GM19099 (cell line): Measurements from ENCODE around the gene NTRK2.

Experiments
- POLR2A ChIP-seq: IDR thresholded peaks from 3 replicates; pipeline ENCODE4 v1.6.1; 2011; ENCODE audit warnings: low read depth; ENCODE audit not compliant: insufficient read length; ENCODE audit errors: extremely low read depth

NTRK2 gene

DNA sequence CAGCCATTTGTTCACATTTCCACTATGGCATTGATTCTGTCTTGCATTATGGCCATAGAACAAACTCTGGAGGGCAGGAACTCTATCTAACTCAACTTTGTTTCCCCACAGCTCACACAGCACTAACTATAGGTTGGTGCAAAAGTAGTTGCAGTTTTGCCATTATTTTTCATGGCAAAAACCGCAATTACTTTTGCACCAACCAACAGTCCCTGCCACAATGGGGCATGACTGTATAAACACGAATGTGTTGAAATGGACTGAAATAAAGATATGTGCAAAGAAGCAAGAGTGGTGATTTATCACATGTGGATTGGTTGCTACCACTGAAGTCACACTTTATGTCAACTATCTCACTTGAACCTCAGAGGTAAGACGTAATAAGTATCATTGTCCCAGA, 338.7 kb downstream of the NTRK2 start:
- no peak for TF ChIP-seq POLR2A

DNA sequence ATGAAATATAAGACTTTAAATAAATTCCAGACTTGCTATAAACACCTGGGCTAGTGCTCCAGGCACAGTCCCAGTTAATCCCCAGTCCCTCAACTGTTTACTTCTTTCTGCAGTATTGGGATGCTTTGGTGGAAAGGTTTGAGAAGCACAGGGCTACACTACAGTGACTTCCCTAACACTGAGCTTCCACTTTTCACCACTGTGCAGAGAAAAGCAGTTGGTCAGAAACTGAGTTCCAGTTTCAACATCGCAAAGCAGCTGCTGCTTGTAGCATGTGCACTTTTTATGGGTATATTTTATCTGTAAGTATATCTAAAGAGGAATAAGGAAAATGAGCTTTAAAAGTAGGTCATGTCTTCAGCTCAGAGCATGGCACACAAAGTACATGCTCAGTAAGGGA, 339.7 kb downstream of the NTRK2 start:
- no peak for TF ChIP-seq POLR2A

DNA sequence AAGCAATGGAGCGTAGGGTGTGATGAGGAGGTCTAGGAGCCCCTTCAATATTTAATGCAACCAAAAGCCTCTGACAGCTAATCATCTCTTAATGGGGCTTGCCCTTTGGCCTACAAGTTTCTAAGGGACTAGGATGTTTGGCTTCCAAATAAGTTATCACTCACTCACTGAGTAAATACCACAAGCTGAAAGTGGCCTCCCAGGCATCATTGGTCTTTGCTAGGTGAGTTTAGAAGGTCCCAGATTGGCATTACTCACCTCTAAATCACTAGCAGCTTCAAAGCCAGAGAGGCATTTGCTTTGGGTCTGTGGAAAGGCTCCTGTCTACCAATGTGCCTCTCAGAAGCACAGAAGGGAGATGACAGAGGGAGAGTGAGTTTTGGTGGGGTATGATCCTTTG, 344.2 kb downstream of the NTRK2 start:
- TF ChIP-seq POLR2A = no peak

DNA sequence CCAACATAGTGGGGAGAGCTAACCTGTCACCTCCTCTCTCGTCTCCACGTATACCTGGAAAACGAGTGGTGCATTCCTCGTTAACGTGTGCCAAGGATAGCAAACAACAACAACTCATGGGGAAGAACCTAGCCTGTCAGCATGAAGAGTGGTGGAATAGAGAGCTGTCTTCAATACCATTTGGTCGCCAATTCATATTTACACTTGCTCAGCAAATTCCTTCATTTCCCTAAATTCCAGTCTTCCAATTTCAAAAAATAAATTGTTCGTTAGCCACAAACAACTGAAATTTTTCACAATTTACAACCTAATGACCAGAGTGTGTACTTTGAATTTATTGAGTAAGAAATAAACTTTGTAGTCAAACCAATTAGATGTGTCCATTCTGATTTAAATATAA, 344.8 kb downstream of the NTRK2 start:
- no peak for TF ChIP-seq POLR2A

DNA sequence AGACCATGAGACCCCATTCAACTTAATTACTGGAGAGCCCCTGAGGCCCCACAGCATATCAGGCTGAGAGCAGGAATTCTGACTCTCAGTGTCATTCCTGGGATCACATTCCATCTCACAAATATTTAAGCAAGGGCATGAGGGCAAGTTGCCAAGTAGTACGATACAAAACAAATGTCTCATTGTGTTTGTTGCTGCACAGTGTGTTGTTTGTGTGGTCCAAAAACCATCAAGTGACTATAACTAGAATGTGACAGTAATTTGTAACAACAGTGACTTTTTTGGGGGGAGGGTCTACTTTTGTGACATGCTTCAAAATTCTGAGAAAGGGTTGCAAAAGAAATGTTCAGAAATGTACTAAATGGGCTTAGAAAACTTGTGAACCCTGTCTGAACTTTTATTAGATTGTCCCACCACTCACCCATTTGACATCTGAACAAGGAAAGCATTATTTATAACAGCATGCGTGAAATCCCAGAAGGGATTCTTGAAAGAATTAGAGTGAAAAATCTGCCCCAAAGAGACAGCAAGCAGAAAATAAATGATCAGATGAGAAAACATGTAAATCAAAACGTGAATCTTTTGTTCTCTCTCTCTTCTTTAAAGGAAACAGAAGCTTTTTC, 347.0 kb downstream of the NTRK2 start:
- no peak for TF ChIP-seq POLR2A

DNA sequence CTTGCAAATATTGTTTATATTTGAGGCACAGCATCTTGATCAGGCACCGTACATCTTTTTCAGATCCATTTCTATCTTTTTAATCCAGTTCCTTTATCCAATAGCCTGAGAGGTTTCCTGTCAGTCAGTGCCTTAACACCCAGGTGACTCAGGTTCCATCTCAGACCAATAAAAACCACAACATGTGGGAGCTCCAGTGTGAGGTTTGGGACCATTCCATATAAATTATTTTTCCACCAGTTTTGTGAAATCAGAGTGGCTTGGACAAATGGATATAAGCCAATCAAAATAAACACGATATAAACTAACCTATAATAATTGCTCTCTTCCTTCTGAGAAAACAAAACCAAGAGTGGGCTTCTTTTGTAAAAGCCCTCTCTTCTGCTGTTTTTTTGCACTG, 351.3 kb downstream of the NTRK2 start:
- no peak for TF ChIP-seq POLR2A

DNA sequence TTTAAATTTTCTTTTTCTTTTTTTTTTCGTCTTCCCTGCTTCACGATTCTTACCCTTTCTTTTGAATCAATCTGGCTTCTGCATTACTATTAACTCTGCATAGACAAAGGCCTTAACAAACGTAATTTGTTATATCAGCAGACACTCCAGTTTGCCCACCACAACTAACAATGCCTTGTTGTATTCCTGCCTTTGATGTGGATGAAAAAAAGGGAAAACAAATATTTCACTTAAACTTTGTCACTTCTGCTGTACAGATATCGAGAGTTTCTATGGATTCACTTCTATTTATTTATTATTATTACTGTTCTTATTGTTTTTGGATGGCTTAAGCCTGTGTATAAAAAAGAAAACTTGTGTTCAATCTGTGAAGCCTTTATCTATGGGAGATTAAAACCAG, 352.2 kb downstream of the NTRK2 start:
- TF ChIP-seq POLR2A = no peak

DNA sequence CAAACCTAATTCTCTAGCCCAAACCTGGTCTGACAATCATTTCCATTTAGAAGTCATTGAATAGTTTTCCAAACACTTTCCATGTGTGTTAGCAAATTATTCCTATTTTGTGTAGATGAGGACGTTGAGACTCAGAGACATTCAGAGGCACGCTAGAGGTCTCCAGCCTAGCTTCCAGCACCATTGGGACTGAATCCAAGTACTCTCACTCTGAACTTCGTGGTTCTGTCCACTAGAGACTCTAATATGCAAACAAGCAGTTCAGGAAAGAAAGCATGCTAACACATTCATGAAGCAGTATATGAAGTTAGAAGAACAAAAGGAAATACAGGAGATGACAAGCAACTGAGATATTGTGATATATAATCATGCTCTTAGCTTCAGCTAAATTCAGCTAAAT, 354.8 kb downstream of the NTRK2 start:
- no peak for TF ChIP-seq POLR2A

DNA sequence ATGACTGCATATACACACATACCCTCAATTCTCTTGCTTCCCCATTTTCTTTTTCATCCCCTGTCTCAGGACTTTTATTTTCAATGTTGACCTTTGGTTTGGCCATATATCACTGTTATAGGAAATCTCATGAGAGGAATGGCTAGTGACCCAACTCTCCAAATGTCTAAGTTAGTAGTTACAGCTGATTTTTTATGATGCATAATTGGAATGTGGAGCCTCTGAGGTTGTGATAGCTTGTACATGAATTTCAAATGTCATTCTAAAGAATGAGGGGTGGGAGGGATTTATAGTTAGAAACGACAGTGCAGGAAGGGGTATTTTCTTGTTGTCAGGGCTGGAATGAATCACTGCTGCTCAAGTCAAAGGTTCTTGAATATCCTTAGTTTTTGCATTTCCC, 356.1 kb downstream of the NTRK2 start:
- no peak for TF ChIP-seq POLR2A

DNA sequence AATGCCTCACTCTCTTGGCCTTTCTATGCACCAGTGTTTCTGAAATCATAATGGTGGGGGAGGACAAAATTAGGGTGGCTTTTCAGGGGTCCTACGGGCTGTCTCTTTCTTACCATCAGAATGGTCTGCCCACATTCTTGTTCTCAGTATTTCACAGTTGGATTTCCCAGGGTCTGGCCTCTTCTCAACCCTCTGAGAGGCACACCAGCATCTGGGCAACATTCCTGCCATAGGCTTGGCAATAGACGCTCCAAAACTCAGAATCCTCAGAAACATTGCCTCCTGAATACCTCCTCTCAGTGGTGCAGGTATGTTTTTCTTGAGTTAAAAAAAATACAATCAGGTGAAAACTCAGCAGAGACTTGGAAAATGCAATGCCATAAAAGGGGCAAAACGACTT, 358.3 kb downstream of the NTRK2 start:
- no peak for TF ChIP-seq POLR2A

DNA sequence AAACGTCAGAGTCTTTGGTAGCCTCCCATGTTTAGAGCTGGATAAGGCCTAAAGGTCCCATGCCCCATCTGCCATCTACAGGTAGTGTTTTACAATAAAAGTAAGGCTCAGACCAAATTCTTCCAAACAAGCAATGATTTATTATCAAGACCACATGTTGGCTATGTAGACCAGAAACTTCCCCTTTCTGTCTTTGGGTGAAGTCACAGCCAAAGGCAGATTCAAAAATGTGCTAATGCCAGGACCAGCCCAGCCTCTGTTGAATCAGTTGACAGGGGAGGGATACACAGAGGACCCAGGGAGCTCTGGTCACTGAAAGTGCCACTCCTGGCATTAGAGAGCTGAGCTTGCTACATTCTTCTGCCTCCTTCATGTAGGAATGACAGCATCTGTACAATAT, 360.8 kb downstream of the NTRK2 start:
- TF ChIP-seq POLR2A = no peak

DNA sequence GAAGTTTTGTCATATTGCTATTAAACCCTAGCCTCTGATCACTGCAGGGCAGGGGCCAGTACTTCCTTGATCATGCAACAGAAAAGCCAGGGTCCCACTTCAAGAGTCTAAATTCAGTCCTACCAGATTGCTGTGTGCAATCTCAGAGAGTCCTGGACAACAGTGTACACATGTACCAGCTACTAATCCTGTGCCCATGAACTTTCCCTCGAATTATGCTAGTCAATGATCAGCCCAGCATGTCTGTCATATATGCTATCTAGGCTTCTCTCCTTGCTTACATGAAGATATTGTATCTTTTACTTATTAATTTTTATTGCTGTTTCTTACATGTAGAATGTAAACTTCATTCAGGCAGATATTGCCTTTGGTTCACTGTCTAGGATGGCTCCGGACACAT, 367.0 kb downstream of the NTRK2 start:
- no peak for TF ChIP-seq POLR2A

DNA sequence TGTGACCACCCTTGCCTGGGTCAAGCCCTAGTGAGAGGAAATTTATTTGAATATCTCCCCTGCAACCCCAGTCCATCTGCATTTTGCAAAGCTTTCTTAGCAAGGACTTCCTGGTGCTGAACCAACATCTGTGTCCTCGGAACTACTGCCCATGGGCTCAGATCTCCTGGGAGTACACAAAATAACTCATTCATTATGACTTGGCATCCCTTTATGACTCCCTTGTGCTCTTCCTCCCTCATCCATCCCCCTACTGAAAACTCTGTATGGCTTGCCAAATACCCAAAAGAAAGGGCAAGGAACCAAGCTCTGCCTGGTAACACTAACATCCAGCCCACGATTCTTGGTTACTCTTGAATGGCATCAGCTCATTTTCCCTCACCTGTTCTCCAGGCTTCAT, 368.5 kb downstream of the NTRK2 start:
- no peak for TF ChIP-seq POLR2A

DNA sequence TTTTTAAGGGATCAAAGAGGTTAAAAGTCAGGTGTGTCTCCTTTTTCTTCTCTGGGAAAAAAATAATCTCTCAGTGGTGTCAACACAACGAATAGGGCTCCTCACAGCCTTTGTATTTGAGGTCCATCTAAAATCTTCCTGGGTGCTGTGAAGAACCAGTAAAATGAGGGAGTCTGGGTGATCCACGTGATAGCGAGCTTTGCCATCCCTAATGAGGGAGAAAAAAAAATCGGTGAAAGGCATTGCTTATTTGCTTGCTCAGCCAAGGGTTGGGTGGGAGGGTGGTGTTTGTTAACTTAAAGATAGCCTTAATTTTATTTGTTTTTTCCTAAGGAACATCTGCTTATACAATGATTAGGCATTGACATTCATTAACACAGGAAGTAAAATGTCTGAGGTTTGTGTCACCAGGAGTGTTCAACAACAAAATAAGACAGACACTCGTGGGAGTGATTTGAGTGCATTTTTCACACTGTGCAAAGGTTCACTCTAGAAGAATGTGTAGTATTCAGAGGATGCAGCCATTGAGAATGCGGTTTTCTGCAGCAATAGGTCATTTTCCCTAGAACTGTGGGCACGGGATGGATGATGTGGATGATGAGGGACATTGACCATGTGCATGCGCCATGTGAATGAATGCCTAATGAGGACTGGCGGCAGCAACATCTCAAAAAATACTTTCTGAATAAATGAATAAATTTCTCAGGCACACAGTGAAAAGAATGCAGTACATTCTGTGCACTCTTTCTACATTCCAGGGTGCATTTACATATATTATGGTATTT, 369.5 kb downstream of the NTRK2 start:
- TF ChIP-seq POLR2A = no peak

DNA sequence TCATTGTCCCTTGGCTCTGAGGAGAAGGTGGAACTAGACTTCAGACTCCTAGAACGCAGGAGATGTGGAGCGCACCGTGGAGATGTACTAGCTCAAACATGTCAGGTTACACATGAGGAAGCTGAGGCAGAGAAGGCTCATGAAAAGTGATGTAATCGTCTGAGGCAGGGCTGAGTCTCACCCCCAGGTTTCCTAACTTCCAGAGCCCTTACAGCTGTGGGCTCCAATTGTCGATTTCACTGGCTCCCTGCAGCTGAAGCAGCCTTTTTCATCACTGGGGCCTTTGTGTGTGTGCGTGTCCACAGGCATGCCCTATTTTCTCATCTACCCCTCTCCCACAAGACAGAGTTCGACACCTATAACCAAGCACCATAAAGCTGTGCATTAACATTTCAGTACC, 370.6 kb downstream of the NTRK2 start:
- no peak for TF ChIP-seq POLR2A

DNA sequence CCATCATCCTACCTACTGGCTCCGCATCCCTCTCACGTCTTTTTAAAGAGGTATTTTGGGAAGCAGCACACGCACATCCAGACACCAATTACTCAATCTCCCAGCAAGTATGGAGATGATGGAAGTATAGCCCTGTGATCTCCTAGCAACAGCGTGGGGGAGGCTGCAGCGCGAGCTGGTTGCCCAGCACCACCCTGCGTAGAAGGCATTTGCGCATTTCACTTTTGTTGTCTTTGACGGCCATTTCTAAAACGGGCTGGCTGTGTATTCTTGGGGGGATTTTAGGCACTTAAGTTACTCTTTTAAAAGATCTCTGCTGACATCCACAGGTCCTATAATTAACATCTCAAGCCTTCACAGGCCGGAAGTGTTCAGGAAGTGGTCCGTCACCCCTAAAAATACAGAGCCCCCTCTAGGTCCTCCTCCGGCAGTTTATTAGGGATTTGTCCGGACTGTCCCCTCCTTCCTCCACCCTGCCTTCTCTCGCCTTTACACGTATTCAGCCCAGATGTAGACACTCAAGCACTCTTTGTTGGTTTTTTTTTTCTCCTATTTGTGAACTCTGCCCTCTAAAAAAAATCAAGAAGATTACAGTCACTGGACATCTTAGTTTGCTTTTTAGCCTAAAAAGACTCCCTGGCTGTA, 371.4 kb downstream of the NTRK2 start:
- TF ChIP-seq POLR2A = no peak
